ENCODE results near the gene MCAM. TPM values are rescaled to one million over a fixed set of nuclear protein-coding genes. Genes with fewer than 3 reads are reported as not detected.

The MCAM gene
- total and polyA plus RNA-seq, 4 donors, result 2.2 to 49.6 (median 9.3) TPM

DNA sequence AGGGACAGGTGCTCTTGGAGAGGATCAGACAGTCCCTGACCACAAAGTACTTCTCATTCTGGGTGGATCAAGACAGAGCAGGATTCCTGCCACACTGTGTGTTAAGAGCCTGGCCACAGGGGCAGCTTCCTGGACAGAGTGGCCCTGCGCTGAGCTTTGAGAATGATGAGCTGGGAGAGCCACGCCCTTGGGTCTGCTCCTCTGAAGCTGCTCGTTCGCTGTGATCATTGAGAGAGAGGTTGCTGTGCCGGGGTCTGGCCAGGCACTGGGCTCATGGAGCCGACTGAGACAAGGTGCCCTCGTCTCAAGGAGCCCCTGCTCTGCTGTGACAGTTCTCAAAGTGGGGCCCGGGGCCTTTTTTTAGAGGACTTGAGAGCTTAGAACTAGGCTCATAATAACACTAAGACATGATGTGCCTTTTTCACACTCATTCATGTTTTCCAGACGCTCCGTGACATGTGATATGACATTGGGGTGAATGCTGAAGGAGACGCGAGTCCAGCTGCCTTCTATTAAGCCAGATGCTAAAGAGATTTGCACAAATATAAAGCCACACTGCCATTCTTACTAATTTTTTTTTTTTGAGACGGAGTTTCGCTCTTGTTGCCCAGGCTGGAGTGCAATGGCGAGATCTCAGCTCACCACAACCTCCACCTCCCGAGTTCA lies 31.1 kb upstream of the MCAM start:
- no peak overlapping the region for H3K4me3 ChIP-seq (ENCODE audit: low read depth in 1 of 3, low read length in 3 of 3)
- peaks cover 0 to 5% (median 0%) of the 10 kb centered on the region in 4 donors for H3K4me1 ChIP-seq (ENCODE audit: control insufficient read depth in 4 of 4, insufficient read depth in 4 of 4, low read length in 3 of 4)
- WGBS, result 84% methylated on average over 16 of the region's 16 CpGs
- no peaks in the 10 kb centered on the region for H3K36me3 ChIP-seq (ENCODE audit: control insufficient read depth in 4 of 4, insufficient read depth in 3 of 4, low read depth in 1 of 4, low read length in 3 of 4)
- TF ChIP-seq FOXA2 (IDR thresholded peaks at IDR 0.05), result no peak
- TF ChIP-seq, protein P1, sequence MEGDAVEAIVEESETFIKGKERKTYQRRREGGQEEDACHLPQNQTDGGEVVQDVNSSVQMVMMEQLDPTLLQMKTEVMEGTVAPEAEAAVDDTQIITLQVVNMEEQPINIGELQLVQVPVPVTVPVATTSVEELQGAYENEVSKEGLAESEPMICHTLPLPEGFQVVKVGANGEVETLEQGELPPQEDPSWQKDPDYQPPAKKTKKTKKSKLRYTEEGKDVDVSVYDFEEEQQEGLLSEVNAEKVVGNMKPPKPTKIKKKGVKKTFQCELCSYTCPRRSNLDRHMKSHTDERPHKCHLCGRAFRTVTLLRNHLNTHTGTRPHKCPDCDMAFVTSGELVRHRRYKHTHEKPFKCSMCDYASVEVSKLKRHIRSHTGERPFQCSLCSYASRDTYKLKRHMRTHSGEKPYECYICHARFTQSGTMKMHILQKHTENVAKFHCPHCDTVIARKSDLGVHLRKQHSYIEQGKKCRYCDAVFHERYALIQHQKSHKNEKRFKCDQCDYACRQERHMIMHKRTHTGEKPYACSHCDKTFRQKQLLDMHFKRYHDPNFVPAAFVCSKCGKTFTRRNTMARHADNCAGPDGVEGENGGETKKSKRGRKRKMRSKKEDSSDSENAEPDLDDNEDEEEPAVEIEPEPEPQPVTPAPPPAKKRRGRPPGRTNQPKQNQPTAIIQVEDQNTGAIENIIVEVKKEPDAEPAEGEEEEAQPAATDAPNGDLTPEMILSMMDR (IDR thresholded peaks at IDR 0.05; ENCODE audit: low read depth, low read length, missing input control), result no peak
- TF ChIP-seq, protein P2, sequence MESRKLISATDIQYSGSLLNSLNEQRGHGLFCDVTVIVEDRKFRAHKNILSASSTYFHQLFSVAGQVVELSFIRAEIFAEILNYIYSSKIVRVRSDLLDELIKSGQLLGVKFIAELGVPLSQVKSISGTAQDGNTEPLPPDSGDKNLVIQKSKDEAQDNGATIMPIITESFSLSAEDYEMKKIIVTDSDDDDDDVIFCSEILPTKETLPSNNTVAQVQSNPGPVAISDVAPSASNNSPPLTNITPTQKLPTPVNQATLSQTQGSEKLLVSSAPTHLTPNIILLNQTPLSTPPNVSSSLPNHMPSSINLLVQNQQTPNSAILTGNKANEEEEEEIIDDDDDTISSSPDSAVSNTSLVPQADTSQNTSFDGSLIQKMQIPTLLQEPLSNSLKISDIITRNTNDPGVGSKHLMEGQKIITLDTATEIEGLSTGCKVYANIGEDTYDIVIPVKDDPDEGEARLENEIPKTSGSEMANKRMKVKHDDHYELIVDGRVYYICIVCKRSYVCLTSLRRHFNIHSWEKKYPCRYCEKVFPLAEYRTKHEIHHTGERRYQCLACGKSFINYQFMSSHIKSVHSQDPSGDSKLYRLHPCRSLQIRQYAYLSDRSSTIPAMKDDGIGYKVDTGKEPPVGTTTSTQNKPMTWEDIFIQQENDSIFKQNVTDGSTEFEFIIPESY (IDR thresholded peaks at IDR 0.05), result no peak
- TF ChIP-seq HNF4A (conservative IDR thresholded peaks at IDR 0.05), result no peak
- no peak for TF ChIP-seq FOXA1 (IDR thresholded peaks at IDR 0.05)
- no peak overlapping the region for H3K9ac ChIP-seq (ENCODE audit: low read depth in 1 of 2, low read length in 2 of 2)
- no peak for DNase-seq (ENCODE audit: low spot score)
- no peaks in the 10 kb centered on the region for H3K27me3 ChIP-seq (ENCODE audit: control insufficient read depth in 4 of 4, insufficient read depth in 4 of 4, low read length in 3 of 4)
- no peak overlapping the region for H3K27ac ChIP-seq (ENCODE audit: low read depth in 1 of 2, low read length in 2 of 2)
- no peaks in the 10 kb centered on the region for H3K9me3 ChIP-seq (ENCODE audit: control insufficient read depth in 4 of 4, low read length in 3 of 4)

DNA sequence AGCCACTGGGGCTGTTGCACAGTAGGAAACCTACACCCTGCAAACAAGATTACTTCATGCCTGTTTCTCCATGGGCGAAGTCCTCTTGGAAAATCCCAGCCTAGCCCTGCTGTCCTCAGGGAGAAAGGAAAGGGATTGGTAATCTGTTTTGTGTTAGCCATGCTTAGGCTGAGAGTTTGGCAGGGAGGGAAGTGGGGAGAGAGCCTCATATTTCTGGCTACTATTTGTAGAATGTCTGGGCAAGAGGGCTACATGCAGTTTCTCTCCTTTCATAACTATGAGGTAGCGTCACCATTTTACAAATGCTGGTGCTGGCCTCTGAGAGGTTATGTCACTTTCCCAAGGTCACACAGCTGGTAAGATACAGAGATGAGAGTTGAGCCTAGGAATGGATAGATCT lies 30.3 kb upstream of the MCAM start:
- no peaks in the 10 kb centered on the region for H3K4me1 ChIP-seq (ENCODE audit: control insufficient read depth in 4 of 4, insufficient read depth in 4 of 4, low read length in 3 of 4)
- TF ChIP-seq, protein P1 (IDR thresholded peaks at IDR 0.05; ENCODE audit: low read depth, low read length, missing input control), result no peak
- no peak for TF ChIP-seq FOXA1 (IDR thresholded peaks at IDR 0.05)
- no peak for TF ChIP-seq EGR1 (IDR thresholded peaks at IDR 0.05; ENCODE audit: low read depth in 2 of 2)
- TF ChIP-seq YY1 (IDR thresholded peaks at IDR 0.05), result no peak
- TF ChIP-seq, protein P3, sequence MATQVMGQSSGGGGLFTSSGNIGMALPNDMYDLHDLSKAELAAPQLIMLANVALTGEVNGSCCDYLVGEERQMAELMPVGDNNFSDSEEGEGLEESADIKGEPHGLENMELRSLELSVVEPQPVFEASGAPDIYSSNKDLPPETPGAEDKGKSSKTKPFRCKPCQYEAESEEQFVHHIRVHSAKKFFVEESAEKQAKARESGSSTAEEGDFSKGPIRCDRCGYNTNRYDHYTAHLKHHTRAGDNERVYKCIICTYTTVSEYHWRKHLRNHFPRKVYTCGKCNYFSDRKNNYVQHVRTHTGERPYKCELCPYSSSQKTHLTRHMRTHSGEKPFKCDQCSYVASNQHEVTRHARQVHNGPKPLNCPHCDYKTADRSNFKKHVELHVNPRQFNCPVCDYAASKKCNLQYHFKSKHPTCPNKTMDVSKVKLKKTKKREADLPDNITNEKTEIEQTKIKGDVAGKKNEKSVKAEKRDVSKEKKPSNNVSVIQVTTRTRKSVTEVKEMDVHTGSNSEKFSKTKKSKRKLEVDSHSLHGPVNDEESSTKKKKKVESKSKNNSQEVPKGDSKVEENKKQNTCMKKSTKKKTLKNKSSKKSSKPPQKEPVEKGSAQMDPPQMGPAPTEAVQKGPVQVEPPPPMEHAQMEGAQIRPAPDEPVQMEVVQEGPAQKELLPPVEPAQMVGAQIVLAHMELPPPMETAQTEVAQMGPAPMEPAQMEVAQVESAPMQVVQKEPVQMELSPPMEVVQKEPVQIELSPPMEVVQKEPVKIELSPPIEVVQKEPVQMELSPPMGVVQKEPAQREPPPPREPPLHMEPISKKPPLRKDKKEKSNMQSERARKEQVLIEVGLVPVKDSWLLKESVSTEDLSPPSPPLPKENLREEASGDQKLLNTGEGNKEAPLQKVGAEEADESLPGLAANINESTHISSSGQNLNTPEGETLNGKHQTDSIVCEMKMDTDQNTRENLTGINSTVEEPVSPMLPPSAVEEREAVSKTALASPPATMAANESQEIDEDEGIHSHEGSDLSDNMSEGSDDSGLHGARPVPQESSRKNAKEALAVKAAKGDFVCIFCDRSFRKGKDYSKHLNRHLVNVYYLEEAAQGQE (IDR thresholded peaks at IDR 0.05), result no peak
- TF ChIP-seq FOXA2 (IDR thresholded peaks at IDR 0.05), result no peak
- TF ChIP-seq, protein P4, sequence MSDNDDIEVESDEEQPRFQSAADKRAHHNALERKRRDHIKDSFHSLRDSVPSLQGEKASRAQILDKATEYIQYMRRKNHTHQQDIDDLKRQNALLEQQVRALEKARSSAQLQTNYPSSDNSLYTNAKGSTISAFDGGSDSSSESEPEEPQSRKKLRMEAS (IDR thresholded peaks at IDR 0.05), result no peak
- TF ChIP-seq TAF1 (conservative IDR thresholded peaks at IDR 0.05), result no peak
- TF ChIP-seq, protein P5, sequence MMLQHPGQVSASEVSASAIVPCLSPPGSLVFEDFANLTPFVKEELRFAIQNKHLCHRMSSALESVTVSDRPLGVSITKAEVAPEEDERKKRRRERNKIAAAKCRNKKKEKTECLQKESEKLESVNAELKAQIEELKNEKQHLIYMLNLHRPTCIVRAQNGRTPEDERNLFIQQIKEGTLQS (IDR thresholded peaks at IDR 0.05), result no peak
- TF ChIP-seq, protein P2 (IDR thresholded peaks at IDR 0.05), result no peak
- no peak for TF ChIP-seq NR2F2 (IDR thresholded peaks at IDR 0.05)
- no peak for TF ChIP-seq JUND (IDR thresholded peaks at IDR 0.05)
- TF ChIP-seq HNF4A (conservative IDR thresholded peaks at IDR 0.05), result no peak
- no peak for TF ChIP-seq GABPA (IDR thresholded peaks at IDR 0.05 in 1 of 2, conservative IDR thresholded peaks at IDR 0.05 in 1 of 2)
- no peak for TF ChIP-seq SP1 (IDR thresholded peaks at IDR 0.05)
- no peak overlapping the region for H3K9ac ChIP-seq (ENCODE audit: low read depth in 1 of 2, low read length in 2 of 2)
- H3K27ac ChIP-seq (ENCODE audit: low read depth in 1 of 2, low read length in 2 of 2), result no peak overlapping the region
- DNase-seq (ENCODE audit: low spot score), result no peak
- H3K9me3 ChIP-seq (ENCODE audit: control insufficient read depth in 4 of 4, low read length in 3 of 4), result no peaks in the 10 kb centered on the region
- no peak overlapping the region for H3K4me3 ChIP-seq (ENCODE audit: low read depth in 1 of 3, low read length in 3 of 3)
- WGBS, result 74% methylated on average over 2 of the region's 2 CpGs
- no peaks in the 10 kb centered on the region for H3K36me3 ChIP-seq (ENCODE audit: control insufficient read depth in 4 of 4, insufficient read depth in 3 of 4, low read depth in 1 of 4, low read length in 3 of 4)
- no peaks in the 10 kb centered on the region for H3K27me3 ChIP-seq (ENCODE audit: control insufficient read depth in 4 of 4, insufficient read depth in 4 of 4, low read length in 3 of 4)
